Measurements from ENCODE around the gene HPCAL1. TPM values are rescaled to one million over a fixed set of nuclear protein-coding genes. Genes with fewer than 3 reads are reported as not detected.

HPCAL1 gene
- total and polyA plus RNA-seq, 2 of the 4 experiments (the other 2 are of a cell fraction): 8.2 to 33.7 TPM

DNA sequence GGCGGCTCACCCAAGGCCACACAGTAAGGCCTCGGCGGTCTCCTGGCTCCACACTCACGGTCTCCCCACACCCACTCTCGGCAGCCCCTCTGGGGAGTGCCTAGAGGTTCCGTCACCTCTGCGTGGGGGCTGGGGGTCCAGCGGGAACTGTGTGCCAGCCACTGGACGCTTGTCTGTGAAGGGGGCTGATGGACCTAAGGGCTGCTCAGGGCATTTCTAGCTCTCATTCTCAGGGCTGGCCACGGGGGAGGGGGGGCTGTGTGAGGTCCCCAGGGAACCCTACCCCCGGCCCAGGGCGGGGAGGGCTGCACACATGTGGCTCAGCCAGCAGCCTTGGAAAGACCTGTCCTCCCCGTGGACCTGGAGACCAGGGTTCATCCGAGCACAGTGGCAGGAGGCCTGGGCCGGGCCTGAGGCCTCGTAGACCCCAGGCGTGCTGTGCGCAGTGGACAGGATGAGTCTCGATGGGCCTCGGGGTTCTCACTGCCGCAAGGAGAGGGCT is 172.6 kb downstream of the HPCAL1 start:
- no peak overlapping the region for H2AK9ac ChIP-seq (replicated peaks; ENCODE audit: low read depth, low read length, poor library complexity)
- H3K9ac ChIP-seq (ENCODE audit: low read depth, low read length): no peak overlapping the region
- H3K9me1 ChIP-seq (ENCODE audit: insufficient read depth, low read length): no peaks in the 10 kb centered on the region
- H3K56ac ChIP-seq (ENCODE audit: extremely low read depth, insufficient read depth, low read length): no peak overlapping the region
- no peak overlapping the region for H2AFZ ChIP-seq (replicated peaks; ENCODE audit: low read length, poor library complexity)
- H4K5ac ChIP-seq (ENCODE audit: low read depth, low read length): no peak overlapping the region
- no peak overlapping the region for H2BK15ac ChIP-seq (ENCODE audit: low read depth, low read length)
- H3K9me3 ChIP-seq (ENCODE audit: control insufficient read depth, insufficient read depth, low read length): no peaks in the 10 kb centered on the region
- no peaks in the 10 kb centered on the region for H3K79me1 ChIP-seq (ENCODE audit: low read depth in 1 of 2, low read length in 2 of 2)
- no TSS peak for BruUV-seq (replicated peaks)
- in situ Hi-C loops (cut with MboI; ENCODE audit: low sequenced_read_pairs) (no loop called here), intact Hi-C loops (cut with micrococcal nuclease) (no loop called here), dilution Hi-C loops (cut with HindIII; ENCODE audit: low sequenced_read_pairs, unreplicated experiment) (no loop called here)
- H3K4me3 ChIP-seq (ENCODE audit: insufficient read depth, low read depth, low read length): no peak overlapping the region
- DNase-seq: no peak
- ChIA-PET CTCF (no interaction called here), POLR2A (ENCODE audit: unreplicated experiment) (no interaction called here)
- no peak overlapping the region for H3K14ac ChIP-seq (replicated peaks; ENCODE audit: low read depth, low read length)
- TF ChIP-seq RFX5 (IDR thresholded peaks at IDR 0.05; ENCODE audit: low read depth, low read length) (no peak), CHD1 (IDR thresholded peaks at IDR 0.05; ENCODE audit: low read depth, low read length) (no peak), MAFK (IDR thresholded peaks at IDR 0.05; ENCODE audit: low read depth, low read length) (no peak), MXI1 (IDR thresholded peaks at IDR 0.05; ENCODE audit: borderline replicate concordance, low read depth, low read length) (no peak), MAZ (IDR thresholded peaks at IDR 0.05; ENCODE audit: borderline replicate concordance, low read depth, low read length) (no peak), FOS (IDR thresholded peaks at IDR 0.05; ENCODE audit: low read depth, low read length) (no peak), POLR2A (IDR thresholded peaks at IDR 0.05; ENCODE audit: low read depth, low read length) (no peak), CEBPB (IDR thresholded peaks at IDR 0.05; ENCODE audit: low read depth, low read length) (no peak), RCOR1 (IDR thresholded peaks at IDR 0.05; ENCODE audit: insufficient replicate concordance, low read length) (no peak), BHLHE40 (IDR thresholded peaks at IDR 0.05; ENCODE audit: low read depth, low read length) (no peak), SMC3 (IDR thresholded peaks at IDR 0.05; ENCODE audit: low read depth, low read length) (no peak), NFE2L2 (IDR thresholded peaks at IDR 0.05; ENCODE audit: low read depth, low read length) (no peak), RAD21 (IDR thresholded peaks at IDR 0.05; ENCODE audit: low read length) (no peak)
- TF ChIP-seq, protein P1, sequence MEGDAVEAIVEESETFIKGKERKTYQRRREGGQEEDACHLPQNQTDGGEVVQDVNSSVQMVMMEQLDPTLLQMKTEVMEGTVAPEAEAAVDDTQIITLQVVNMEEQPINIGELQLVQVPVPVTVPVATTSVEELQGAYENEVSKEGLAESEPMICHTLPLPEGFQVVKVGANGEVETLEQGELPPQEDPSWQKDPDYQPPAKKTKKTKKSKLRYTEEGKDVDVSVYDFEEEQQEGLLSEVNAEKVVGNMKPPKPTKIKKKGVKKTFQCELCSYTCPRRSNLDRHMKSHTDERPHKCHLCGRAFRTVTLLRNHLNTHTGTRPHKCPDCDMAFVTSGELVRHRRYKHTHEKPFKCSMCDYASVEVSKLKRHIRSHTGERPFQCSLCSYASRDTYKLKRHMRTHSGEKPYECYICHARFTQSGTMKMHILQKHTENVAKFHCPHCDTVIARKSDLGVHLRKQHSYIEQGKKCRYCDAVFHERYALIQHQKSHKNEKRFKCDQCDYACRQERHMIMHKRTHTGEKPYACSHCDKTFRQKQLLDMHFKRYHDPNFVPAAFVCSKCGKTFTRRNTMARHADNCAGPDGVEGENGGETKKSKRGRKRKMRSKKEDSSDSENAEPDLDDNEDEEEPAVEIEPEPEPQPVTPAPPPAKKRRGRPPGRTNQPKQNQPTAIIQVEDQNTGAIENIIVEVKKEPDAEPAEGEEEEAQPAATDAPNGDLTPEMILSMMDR (conservative IDR thresholded peaks at IDR 0.05; ENCODE audit: low read depth, low read length): no peak
- TF ChIP-seq, protein P2, sequence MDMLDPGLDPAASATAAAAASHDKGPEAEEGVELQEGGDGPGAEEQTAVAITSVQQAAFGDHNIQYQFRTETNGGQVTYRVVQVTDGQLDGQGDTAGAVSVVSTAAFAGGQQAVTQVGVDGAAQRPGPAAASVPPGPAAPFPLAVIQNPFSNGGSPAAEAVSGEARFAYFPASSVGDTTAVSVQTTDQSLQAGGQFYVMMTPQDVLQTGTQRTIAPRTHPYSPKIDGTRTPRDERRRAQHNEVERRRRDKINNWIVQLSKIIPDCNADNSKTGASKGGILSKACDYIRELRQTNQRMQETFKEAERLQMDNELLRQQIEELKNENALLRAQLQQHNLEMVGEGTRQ (IDR thresholded peaks at IDR 0.05; ENCODE audit: low read depth, low read length): no peak
- TF ChIP-seq, protein P3, sequence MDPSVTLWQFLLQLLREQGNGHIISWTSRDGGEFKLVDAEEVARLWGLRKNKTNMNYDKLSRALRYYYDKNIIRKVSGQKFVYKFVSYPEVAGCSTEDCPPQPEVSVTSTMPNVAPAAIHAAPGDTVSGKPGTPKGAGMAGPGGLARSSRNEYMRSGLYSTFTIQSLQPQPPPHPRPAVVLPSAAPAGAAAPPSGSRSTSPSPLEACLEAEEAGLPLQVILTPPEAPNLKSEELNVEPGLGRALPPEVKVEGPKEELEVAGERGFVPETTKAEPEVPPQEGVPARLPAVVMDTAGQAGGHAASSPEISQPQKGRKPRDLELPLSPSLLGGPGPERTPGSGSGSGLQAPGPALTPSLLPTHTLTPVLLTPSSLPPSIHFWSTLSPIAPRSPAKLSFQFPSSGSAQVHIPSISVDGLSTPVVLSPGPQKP (IDR thresholded peaks at IDR 0.05; ENCODE audit: borderline replicate concordance, low read depth, low read length): no peak
- H3K4me2 ChIP-seq (ENCODE audit: low read depth, low read length): no peak overlapping the region
- H3K4ac ChIP-seq (ENCODE audit: low read depth, low read length): no peak overlapping the region
- no peak overlapping the region for H2BK20ac ChIP-seq (ENCODE audit: low read depth, low read length)
- peaks cover 39% of the 10 kb centered on the region for H3K27me3 ChIP-seq (ENCODE audit: control insufficient read depth, insufficient read depth, low read length)
- no peak overlapping the region for H2BK120ac ChIP-seq (ENCODE audit: low read depth, low read length)
- H3K27ac ChIP-seq (ENCODE audit: insufficient read depth, low read length): no peak overlapping the region
- no peak overlapping the region for H4K8ac ChIP-seq (ENCODE audit: low read depth in 2 of 2, low read length in 2 of 2)
- H3K23ac ChIP-seq (ENCODE audit: low read depth, low read length): no peak overlapping the region
- H4K91ac ChIP-seq (ENCODE audit: insufficient read depth, low read depth, low read length): no peak overlapping the region
- ATAC-seq (ENCODE audit: low read depth): no peak
- no peaks in the 10 kb centered on the region for H3K4me1 ChIP-seq (ENCODE audit: control insufficient read depth, insufficient read depth, low read length)
- WGBS, 2 experiments (ENCODE audit: extremely low coverage in 2 of 2, insufficient read length in 1 of 2): 78% methylated on average over 8 of the region's 21 CpGs; no CpG with 5 or more reads in 1 of the 2 experiments
- H3K18ac ChIP-seq (ENCODE audit: low read depth, low read length): no peak overlapping the region
- no peak overlapping the region for H2BK5ac ChIP-seq (ENCODE audit: low read depth, low read length, poor library complexity, severe bottlenecking)
- H3K36me3 ChIP-seq (ENCODE audit: control insufficient read depth, insufficient read depth, low read length): no peaks in the 10 kb centered on the region
- no peaks in the 10 kb centered on the region for H4K20me1 ChIP-seq (ENCODE audit: insufficient read depth, low read length)
- no peak overlapping the region for H2AK5ac ChIP-seq (ENCODE audit: low read depth, low read length)
